Fibroblast of mammary gland (primary cell): ENCODE data around the gene ECI2.

Experiments used
- DNase-seq: peaks from one replicate; pipeline ENCODE4 v3.0.0-alpha.2; 2010; ENCODE audit warnings: low read depth
- H3K4me3 ChIP-seq: 2 replicates; pipeline ENCODE4 v1.5.1; 2011; ENCODE audit warnings: low read depth, mild to moderate bottlenecking, low read length, moderate library complexity; ENCODE audit not compliant: control insufficient read depth
- TF ChIP-seq, protein P1 (sequence below): conservative IDR thresholded peaks from 2 replicates; pipeline ENCODE4 v1.5.1; 2011; ENCODE audit warnings: low read depth, low read length, inconsistent platforms; ENCODE audit not compliant: control insufficient read depth, insufficient read depth

ECI2 gene

DNA sequence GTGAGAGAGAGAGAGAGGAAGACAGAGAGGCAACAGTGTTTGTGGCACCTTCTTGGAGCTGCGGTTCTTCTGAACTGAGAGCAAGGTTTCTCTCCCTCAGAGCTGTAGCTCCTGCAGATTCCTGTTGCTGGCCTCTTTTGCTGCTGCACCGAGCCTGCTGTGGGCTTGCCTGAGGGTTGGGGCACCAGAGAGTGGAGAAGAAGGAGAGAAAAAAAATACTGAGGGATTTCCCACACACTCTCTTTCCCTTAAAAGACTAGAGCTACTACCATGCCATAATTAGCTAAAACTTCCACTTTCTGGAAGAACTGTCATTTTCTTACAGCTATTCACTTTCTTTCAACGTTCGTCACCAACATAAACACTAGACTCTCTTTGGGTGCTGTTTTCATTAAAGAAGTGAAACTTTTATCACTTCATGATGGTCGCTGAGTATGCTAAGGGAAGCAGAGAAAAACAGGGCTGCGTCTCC, 18.2 kb upstream of the ECI2 start:
- DNase-seq: no peak
- TF ChIP-seq, protein P1, sequence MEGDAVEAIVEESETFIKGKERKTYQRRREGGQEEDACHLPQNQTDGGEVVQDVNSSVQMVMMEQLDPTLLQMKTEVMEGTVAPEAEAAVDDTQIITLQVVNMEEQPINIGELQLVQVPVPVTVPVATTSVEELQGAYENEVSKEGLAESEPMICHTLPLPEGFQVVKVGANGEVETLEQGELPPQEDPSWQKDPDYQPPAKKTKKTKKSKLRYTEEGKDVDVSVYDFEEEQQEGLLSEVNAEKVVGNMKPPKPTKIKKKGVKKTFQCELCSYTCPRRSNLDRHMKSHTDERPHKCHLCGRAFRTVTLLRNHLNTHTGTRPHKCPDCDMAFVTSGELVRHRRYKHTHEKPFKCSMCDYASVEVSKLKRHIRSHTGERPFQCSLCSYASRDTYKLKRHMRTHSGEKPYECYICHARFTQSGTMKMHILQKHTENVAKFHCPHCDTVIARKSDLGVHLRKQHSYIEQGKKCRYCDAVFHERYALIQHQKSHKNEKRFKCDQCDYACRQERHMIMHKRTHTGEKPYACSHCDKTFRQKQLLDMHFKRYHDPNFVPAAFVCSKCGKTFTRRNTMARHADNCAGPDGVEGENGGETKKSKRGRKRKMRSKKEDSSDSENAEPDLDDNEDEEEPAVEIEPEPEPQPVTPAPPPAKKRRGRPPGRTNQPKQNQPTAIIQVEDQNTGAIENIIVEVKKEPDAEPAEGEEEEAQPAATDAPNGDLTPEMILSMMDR: no peak
- H3K4me3 ChIP-seq: no peak overlapping the region

- DNase-seq: no peak
- no peak overlapping the region for H3K4me3 ChIP-seq
- TF ChIP-seq, protein P1: no peak
These were observed 9.7 kb upstream of the ECI2 start for GRCh38 chr6:4145083-4145482.

GRCh38 chr6:4139272-4139671, 3.9 kb upstream of the ECI2 start:
- peak; percentile 28 for DNase-seq
- TF ChIP-seq, protein P1: no peak
- H3K4me3 ChIP-seq: no peak overlapping the region

DNA sequence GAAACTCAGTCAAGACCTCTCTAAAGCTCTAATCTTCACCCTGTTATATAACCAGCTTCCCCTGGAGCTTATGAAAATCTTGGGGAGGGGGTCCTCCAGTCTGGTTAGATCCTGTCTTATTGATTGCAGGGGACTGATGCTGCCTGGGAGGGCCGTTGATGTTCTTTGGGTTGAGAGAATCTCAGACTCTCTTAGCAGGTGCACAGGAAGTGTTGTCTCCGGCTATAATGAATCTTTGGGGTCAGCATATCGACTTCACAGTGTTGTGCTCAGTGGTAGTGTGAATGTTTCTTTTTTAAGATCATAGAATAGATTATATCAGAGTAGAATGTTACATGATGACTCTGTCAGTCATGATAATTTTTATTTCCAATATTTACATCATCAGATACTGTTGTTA, 2.8 kb upstream of the ECI2 start:
- TF ChIP-seq, protein P1: no peak
- H3K4me3 ChIP-seq: no peak overlapping the region
- no peak for DNase-seq

GRCh38 chr6:4136354-4136831, 1.0 kb upstream of the ECI2 start:
- TF ChIP-seq, protein P1: no peak
- no peak for DNase-seq
- H3K4me3 ChIP-seq: peak overlapping the region; percentile 70

GRCh38 chr6:4135665-4136353, 434 bp upstream of the ECI2 start:
- peak overlapping the region; percentile 70 for H3K4me3 ChIP-seq
- peak; percentile 90 for DNase-seq
- TF ChIP-seq, protein P1: no peak
